ENCODE measurements around the gene ZBTB20. TPM values are rescaled to one million over a fixed set of nuclear protein-coding genes. Genes with fewer than 3 reads are reported as not detected.

Gene ZBTB20
- polyA plus RNA-seq, 3 donors = 1.3 to 3.2 (median 2.0) TPM

- intact Hi-C loops (cut with micrococcal nuclease) = no loop called here
- no peak for DNase-seq
- no peak overlapping the region for H3K4me3 Mint-ChIP-seq
- Histone ChIP-seq H3K79me2 (ENCODE audit: insufficient read depth, low read length) (no peaks in the 10 kb centered on the region), H3K4me1 (ENCODE audit: control insufficient read depth in 1 of 2, insufficient read depth in 2 of 2, low read length in 2 of 2) (no peaks in the 10 kb centered on the region), H3K4me2 (replicated peaks; ENCODE audit: extremely low read depth, low read length, poor library complexity, severe bottlenecking) (no peak overlapping the region), H3K27ac (ENCODE audit: low read depth in 1 of 2, low read length in 2 of 2) (no peak overlapping the region), H3K4me3 (replicated peaks in 1 of 3; ENCODE audit: low read depth in 2 of 3, low read length in 3 of 3) (no peak overlapping the region), H3K9me3 (replicated peaks in 1 of 2; ENCODE audit: control insufficient read depth in 1 of 2, insufficient read depth in 1 of 2, low read length in 2 of 2) (no peaks in the 10 kb centered on the region), H3K9ac (ENCODE audit: insufficient read depth, low read length, poor library complexity, severe bottlenecking) (no peak overlapping the region), H3K27me3 (ENCODE audit: control insufficient read depth in 2 of 2, insufficient read depth in 2 of 2, low read length in 2 of 2) (no peaks in the 10 kb centered on the region), H4K20me1 (ENCODE audit: insufficient read depth, low read length) (no peaks in the 10 kb centered on the region), H3K36me3 (replicated peaks in 1 of 2; ENCODE audit: control insufficient read depth in 1 of 2, insufficient read depth in 2 of 2, low read length in 2 of 2) (no peaks in the 10 kb centered on the region), H2AFZ (ENCODE audit: insufficient read depth, low read depth, low read length, poor library complexity, severe bottlenecking) (no peak overlapping the region)
- no peaks in the 10 kb centered on the region for H3K4me1 Mint-ChIP-seq
- no peaks in the 10 kb centered on the region for H3K36me3 Mint-ChIP-seq
- WGBS (ENCODE audit: insufficient coverage) = 92% methylated on average over 2 of the region's 3 CpGs
- H3K9me3 Mint-ChIP-seq = peaks cover 0 to 2% (median 0%) of the 10 kb centered on the region in 7 donors
- H3K27ac Mint-ChIP-seq = peak overlapping the region in 1 of 7 donors; percentile 26
- TF ChIP-seq, protein P1, sequence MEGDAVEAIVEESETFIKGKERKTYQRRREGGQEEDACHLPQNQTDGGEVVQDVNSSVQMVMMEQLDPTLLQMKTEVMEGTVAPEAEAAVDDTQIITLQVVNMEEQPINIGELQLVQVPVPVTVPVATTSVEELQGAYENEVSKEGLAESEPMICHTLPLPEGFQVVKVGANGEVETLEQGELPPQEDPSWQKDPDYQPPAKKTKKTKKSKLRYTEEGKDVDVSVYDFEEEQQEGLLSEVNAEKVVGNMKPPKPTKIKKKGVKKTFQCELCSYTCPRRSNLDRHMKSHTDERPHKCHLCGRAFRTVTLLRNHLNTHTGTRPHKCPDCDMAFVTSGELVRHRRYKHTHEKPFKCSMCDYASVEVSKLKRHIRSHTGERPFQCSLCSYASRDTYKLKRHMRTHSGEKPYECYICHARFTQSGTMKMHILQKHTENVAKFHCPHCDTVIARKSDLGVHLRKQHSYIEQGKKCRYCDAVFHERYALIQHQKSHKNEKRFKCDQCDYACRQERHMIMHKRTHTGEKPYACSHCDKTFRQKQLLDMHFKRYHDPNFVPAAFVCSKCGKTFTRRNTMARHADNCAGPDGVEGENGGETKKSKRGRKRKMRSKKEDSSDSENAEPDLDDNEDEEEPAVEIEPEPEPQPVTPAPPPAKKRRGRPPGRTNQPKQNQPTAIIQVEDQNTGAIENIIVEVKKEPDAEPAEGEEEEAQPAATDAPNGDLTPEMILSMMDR (IDR thresholded peaks at IDR 0.05) = no peak
- peaks cover 0 to 10% (median 2%) of the 10 kb centered on the region in 3 donors for H3K27me3 Mint-ChIP-seq (ENCODE audit: low read depth in 3 of 3)
Observed at GRCh38 chr3:114307832-114308231, 839.3 kb downstream of the ZBTB20 start.

DNA sequence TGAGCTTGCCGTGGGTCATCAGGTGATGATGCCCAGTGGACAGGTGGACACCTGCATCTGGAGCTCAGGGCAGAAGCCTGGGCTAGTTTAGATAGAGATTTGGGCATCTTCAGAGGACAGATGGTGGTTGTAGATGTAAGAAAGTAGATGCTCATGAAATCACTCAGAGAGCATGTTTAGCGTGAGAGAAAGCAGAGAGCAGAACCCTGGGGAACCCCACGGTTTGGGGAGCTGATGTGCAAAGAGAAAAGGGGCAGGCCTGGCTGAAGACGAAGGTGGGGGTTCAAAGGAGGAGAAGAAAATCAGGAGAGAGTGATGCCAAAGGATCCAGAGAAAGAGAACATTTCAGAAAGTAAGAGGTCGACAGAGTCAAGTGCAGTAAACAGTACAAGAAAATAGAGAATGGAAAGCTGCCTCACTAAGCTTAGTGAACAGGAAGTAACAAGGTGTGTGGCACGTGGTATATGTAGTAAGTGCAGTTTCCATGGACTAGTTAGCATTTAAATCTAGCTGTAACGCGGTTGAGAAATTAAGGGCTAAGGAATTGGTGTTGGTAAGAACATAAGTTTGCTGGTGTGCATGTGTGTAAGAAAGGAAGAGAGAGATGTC is 839.8 kb downstream of the ZBTB20 start:
- Mint-ChIP-seq H3K27me3 (ENCODE audit: low read depth in 3 of 3) (peaks cover 1 to 10% (median 2%) of the 10 kb centered on the region in 3 donors), H3K27ac (no peak overlapping the region), H3K4me1 (no peaks in the 10 kb centered on the region), H3K36me3 (no peaks in the 10 kb centered on the region), H3K4me3 (no peak overlapping the region), H3K9me3 (peaks cover 0 to 2% (median 0%) of the 10 kb centered on the region in 7 donors)
- DNase-seq = no peak
- Histone ChIP-seq H3K9ac (ENCODE audit: insufficient read depth, low read length, poor library complexity, severe bottlenecking) (no peak overlapping the region), H3K36me3 (replicated peaks in 1 of 2; ENCODE audit: control insufficient read depth in 1 of 2, insufficient read depth in 2 of 2, low read length in 2 of 2) (no peaks in the 10 kb centered on the region), H3K4me2 (replicated peaks; ENCODE audit: extremely low read depth, low read length, poor library complexity, severe bottlenecking) (no peak overlapping the region), H3K27ac (ENCODE audit: low read depth in 1 of 2, low read length in 2 of 2) (no peak overlapping the region), H3K27me3 (ENCODE audit: control insufficient read depth in 2 of 2, insufficient read depth in 2 of 2, low read length in 2 of 2) (peaks cover 0 to 2% of the 10 kb centered on the region in 2 donors), H3K79me2 (ENCODE audit: insufficient read depth, low read length) (no peaks in the 10 kb centered on the region), H2AFZ (ENCODE audit: insufficient read depth, low read depth, low read length, poor library complexity, severe bottlenecking) (no peak overlapping the region), H4K20me1 (ENCODE audit: insufficient read depth, low read length) (no peaks in the 10 kb centered on the region), H3K4me3 (replicated peaks in 1 of 3; ENCODE audit: low read depth in 2 of 3, low read length in 3 of 3) (no peak overlapping the region), H3K4me1 (ENCODE audit: control insufficient read depth in 1 of 2, insufficient read depth in 2 of 2, low read length in 2 of 2) (no peaks in the 10 kb centered on the region), H3K9me3 (replicated peaks in 1 of 2; ENCODE audit: control insufficient read depth in 1 of 2, insufficient read depth in 1 of 2, low read length in 2 of 2) (no peaks in the 10 kb centered on the region)
- intact Hi-C loops (cut with micrococcal nuclease) = no loop called here
- WGBS (ENCODE audit: insufficient coverage) = 79% methylated on average over 8 of the region's 8 CpGs
- TF ChIP-seq, protein P1 (IDR thresholded peaks at IDR 0.05) = no peak

Data from CD14-positive monocyte (primary cell).